Liver (tissue), 3 donors: ENCODE measurements around the gene KIAA0513.

Experiments
- CTCF ChIP-seq: fragments of 150-350 bp; IDR thresholded peaks from 2 replicates; pipeline ENCODE4 v1.5.1; 2017; ENCODE audit warnings: improper control_type of control experiment, low read depth, low read length; ENCODE audit not compliant: missing input control
- EGR1 ChIP-seq, 2 donors: IDR thresholded peaks; 2 replicates each; pipeline ENCODE4 v1.6.1; 2016 to 2018; ENCODE audit warnings: antibody characterized with exemption in 2 of 2, low read depth in 2 of 2
- JUND ChIP-seq, 2 donors: IDR thresholded peaks; 2 replicates each; pipeline ENCODE4 v1.6.1; 2016; ENCODE audit warnings: antibody characterized with exemption in 2 of 2
- REST ChIP-seq: IDR thresholded peaks from 2 replicates; pipeline ENCODE4 v1.6.1; 2016; ENCODE audit warnings: antibody characterized with exemption, mild to moderate bottlenecking
- donor health status: healthy.
- donor health status: healthy.

- TF ChIP-seq CTCF: no peak
- no peak for TF ChIP-seq REST
- TF ChIP-seq EGR1 (IDR thresholded peaks at IDR 0.05; ENCODE audit: low read depth in 2 of 2): no peak
- TF ChIP-seq JUND (IDR thresholded peaks at IDR 0.05): no peak
Observed at GRCh38 chr16:85051067-85051581, 23.5 kb downstream of the KIAA0513 start.
